BLaER1 (cell line): ENCODE measurements around the gene ITGA11.
A peak's percentile ranks its signal among the peaks of the same experiment; 100 is the strongest.

Experiments
- H3K27ac ChIP-seq: shearing (Covaris generic); formaldehyde crosslinking; 2 replicates; pipeline ENCODE4 v1.8.1; 2022
- H3K27me3 ChIP-seq: shearing (Covaris generic); formaldehyde crosslinking; 2 replicates; pipeline ENCODE4 v1.8.1; 2022
- H3K36me3 ChIP-seq: shearing (Covaris generic); formaldehyde crosslinking; 2 replicates; pipeline ENCODE4 v1.8.1; 2022
- H3K4me1 ChIP-seq: shearing (Covaris generic); formaldehyde crosslinking; 2 replicates; pipeline ENCODE4 v1.8.1; 2022
- H3K4me2 ChIP-seq: shearing (Covaris generic); formaldehyde crosslinking; 2 replicates; pipeline ENCODE4 v1.8.1; 2022
- H3K4me3 ChIP-seq: shearing (Covaris generic); formaldehyde crosslinking; 2 replicates; pipeline ENCODE4 v1.8.1; 2022
- H3K9ac ChIP-seq: shearing (Covaris generic); formaldehyde crosslinking; 2 replicates; pipeline ENCODE4 v1.8.1; 2022
- H3K9me3 ChIP-seq: shearing (Covaris generic); formaldehyde crosslinking; 2 replicates; pipeline ENCODE4 v1.8.1; 2022
- H4K20me1 ChIP-seq: shearing (Covaris generic); formaldehyde crosslinking; 2 replicates; pipeline ENCODE4 v1.8.1; 2022
- Cebpa-rat ChIP-seq: shearing (Covaris generic); IDR thresholded peaks from 2 replicates; pipeline ENCODE4 v1.8.1; 2022

ITGA11 gene

GRCh38 chr15:68378595-68378994, 53.4 kb downstream of the ITGA11 start:
- no peak for TF ChIP-seq Cebpa-rat
- peaks cover 49% of the 10 kb centered on the region for H3K4me1 ChIP-seq
- H3K9ac ChIP-seq, result no peak overlapping the region
- H3K27me3 ChIP-seq, result no peaks in the 10 kb centered on the region
- peak overlapping the region; percentile 73 for H3K27ac ChIP-seq
- no peaks in the 10 kb centered on the region for H3K36me3 ChIP-seq
- no peak overlapping the region for H3K4me3 ChIP-seq
- peak overlapping the region; percentile 82 for H3K4me2 ChIP-seq
- H4K20me1 ChIP-seq, result no peaks in the 10 kb centered on the region
- peaks cover 8% of the 10 kb centered on the region; the same call in 1 of the 2 replicates for H3K9me3 ChIP-seq

GRCh38 chr15:68377766-68378165, 54.2 kb downstream of the ITGA11 start:
- TF ChIP-seq Cebpa-rat, result no peak
- Histone ChIP-seq H3K9me3 (peaks cover 2% of the 10 kb centered on the region; the same call in 1 of the 2 replicates), H3K4me1 (peaks cover 49% of the 10 kb centered on the region), H3K9ac (no peak overlapping the region), H3K27me3 (no peaks in the 10 kb centered on the region), H3K4me2 (no peak overlapping the region), H3K4me3 (no peak overlapping the region), H3K27ac (peak overlapping the region; percentile 40; the same call in 1 of the 2 replicates), H4K20me1 (no peaks in the 10 kb centered on the region), H3K36me3 (no peaks in the 10 kb centered on the region)

GRCh38 chr15:68376447-68377060, 55.4 kb downstream of the ITGA11 start:
- Histone ChIP-seq H3K9me3 (no peaks in the 10 kb centered on the region), H3K4me1 (peaks cover 60% of the 10 kb centered on the region), H3K9ac (no peak overlapping the region), H4K20me1 (no peaks in the 10 kb centered on the region), H3K4me3 (no peak overlapping the region), H3K4me2 (no peak overlapping the region), H3K36me3 (no peaks in the 10 kb centered on the region), H3K27ac (no peak overlapping the region), H3K27me3 (no peaks in the 10 kb centered on the region)
- no peak for TF ChIP-seq Cebpa-rat

- no peak for TF ChIP-seq Cebpa-rat
- H3K27ac ChIP-seq, result no peak overlapping the region
- H3K4me1 ChIP-seq, result peaks cover 64% of the 10 kb centered on the region
- no peak overlapping the region for H3K4me3 ChIP-seq
- H3K9ac ChIP-seq, result no peak overlapping the region
- no peaks in the 10 kb centered on the region for H3K27me3 ChIP-seq
- no peak overlapping the region for H3K4me2 ChIP-seq
- H3K36me3 ChIP-seq, result no peaks in the 10 kb centered on the region
- H3K9me3 ChIP-seq, result no peaks in the 10 kb centered on the region
- no peaks in the 10 kb centered on the region for H4K20me1 ChIP-seq
These were observed 56.2 kb downstream of the ITGA11 start for GRCh38 chr15:68375716-68376220.

- Histone ChIP-seq H3K4me1 (peaks cover 64% of the 10 kb centered on the region), H3K36me3 (no peaks in the 10 kb centered on the region), H3K9me3 (no peaks in the 10 kb centered on the region), H3K4me2 (no peak overlapping the region; the same call in 1 of the 2 replicates), H3K27ac (no peak overlapping the region), H3K27me3 (no peaks in the 10 kb centered on the region), H4K20me1 (no peaks in the 10 kb centered on the region), H3K4me3 (no peak overlapping the region), H3K9ac (no peak overlapping the region)
- no peak for TF ChIP-seq Cebpa-rat
These were observed 56.8 kb downstream of the ITGA11 start for GRCh38 chr15:68375191-68375631.

- no peak overlapping the region for H3K9ac ChIP-seq
- H3K4me3 ChIP-seq, result no peak overlapping the region
- no peak overlapping the region for H3K4me2 ChIP-seq
- no peak overlapping the region for H3K27ac ChIP-seq
- no peak for TF ChIP-seq Cebpa-rat
- no peaks in the 10 kb centered on the region for H3K27me3 ChIP-seq
- H3K4me1 ChIP-seq, result peaks cover 64% of the 10 kb centered on the region
- H3K36me3 ChIP-seq, result no peaks in the 10 kb centered on the region
- no peaks in the 10 kb centered on the region for H3K9me3 ChIP-seq
- H4K20me1 ChIP-seq, result no peaks in the 10 kb centered on the region
These were observed 57.7 kb downstream of the ITGA11 start for GRCh38 chr15:68374168-68374745.

- H3K4me1 ChIP-seq, result peaks cover 62% of the 10 kb centered on the region
- no peaks in the 10 kb centered on the region for H3K36me3 ChIP-seq
- no peak overlapping the region for H3K27ac ChIP-seq
- H4K20me1 ChIP-seq, result no peaks in the 10 kb centered on the region
- H3K27me3 ChIP-seq, result no peaks in the 10 kb centered on the region
- TF ChIP-seq Cebpa-rat, result no peak
- no peaks in the 10 kb centered on the region for H3K9me3 ChIP-seq
- H3K4me3 ChIP-seq, result no peak overlapping the region
- no peak overlapping the region for H3K4me2 ChIP-seq
- H3K9ac ChIP-seq, result no peak overlapping the region
These were observed 58.9 kb downstream of the ITGA11 start for GRCh38 chr15:68373028-68373427.

GRCh38 chr15:68372291-68372811, 59.6 kb downstream of the ITGA11 start:
- no peaks in the 10 kb centered on the region for H3K9me3 ChIP-seq
- H3K27me3 ChIP-seq, result no peaks in the 10 kb centered on the region
- H3K27ac ChIP-seq, result peak overlapping the region; percentile 11; the same call in 1 of the 2 replicates
- no peak overlapping the region for H3K9ac ChIP-seq
- no peak overlapping the region for H3K4me3 ChIP-seq
- TF ChIP-seq Cebpa-rat, result no peak
- no peaks in the 10 kb centered on the region for H3K36me3 ChIP-seq
- peaks cover 65% of the 10 kb centered on the region for H3K4me1 ChIP-seq
- H3K4me2 ChIP-seq, result peak overlapping the region; percentile 80
- H4K20me1 ChIP-seq, result no peaks in the 10 kb centered on the region

- no peaks in the 10 kb centered on the region for H3K27me3 ChIP-seq
- no peak overlapping the region for H3K4me3 ChIP-seq
- H4K20me1 ChIP-seq, result no peaks in the 10 kb centered on the region
- no peaks in the 10 kb centered on the region for H3K36me3 ChIP-seq
- peak overlapping the region; percentile 80 for H3K4me2 ChIP-seq
- H3K9me3 ChIP-seq, result no peaks in the 10 kb centered on the region
- H3K9ac ChIP-seq, result no peak overlapping the region
- H3K27ac ChIP-seq, result peak overlapping the region; percentile 11; the same call in 1 of the 2 replicates
- H3K4me1 ChIP-seq, result peaks cover 70% of the 10 kb centered on the region
- TF ChIP-seq Cebpa-rat, result no peak
These were observed 60.1 kb downstream of the ITGA11 start for GRCh38 chr15:68371851-68372250.

- no peaks in the 10 kb centered on the region for H3K9me3 ChIP-seq
- peak overlapping the region; percentile 80 for H3K4me2 ChIP-seq
- peak overlapping the region; percentile 70; the same call in 1 of the 2 replicates for H3K27ac ChIP-seq
- H3K27me3 ChIP-seq, result no peaks in the 10 kb centered on the region
- peak overlapping the region; percentile 45; the same call in 1 of the 2 replicates for H3K9ac ChIP-seq
- no peaks in the 10 kb centered on the region for H3K36me3 ChIP-seq
- no peaks in the 10 kb centered on the region for H4K20me1 ChIP-seq
- H3K4me1 ChIP-seq, result peaks cover 73% of the 10 kb centered on the region
- no peak for TF ChIP-seq Cebpa-rat
- H3K4me3 ChIP-seq, result no peak overlapping the region
These were observed 60.8 kb downstream of the ITGA11 start for GRCh38 chr15:68371160-68371559.
